HG02571 (cell line): ENCODE data around the gene SBF1.

Source experiments
- ATAC-seq: cut with Tn5 transposase; IDR thresholded peaks from one replicate; pipeline ENCODE4 v1.9.1; 2021; ENCODE audit warnings: mild to moderate bottlenecking, moderate library complexity; ENCODE audit not compliant: unreplicated experiment

The SBF1 gene

DNA sequence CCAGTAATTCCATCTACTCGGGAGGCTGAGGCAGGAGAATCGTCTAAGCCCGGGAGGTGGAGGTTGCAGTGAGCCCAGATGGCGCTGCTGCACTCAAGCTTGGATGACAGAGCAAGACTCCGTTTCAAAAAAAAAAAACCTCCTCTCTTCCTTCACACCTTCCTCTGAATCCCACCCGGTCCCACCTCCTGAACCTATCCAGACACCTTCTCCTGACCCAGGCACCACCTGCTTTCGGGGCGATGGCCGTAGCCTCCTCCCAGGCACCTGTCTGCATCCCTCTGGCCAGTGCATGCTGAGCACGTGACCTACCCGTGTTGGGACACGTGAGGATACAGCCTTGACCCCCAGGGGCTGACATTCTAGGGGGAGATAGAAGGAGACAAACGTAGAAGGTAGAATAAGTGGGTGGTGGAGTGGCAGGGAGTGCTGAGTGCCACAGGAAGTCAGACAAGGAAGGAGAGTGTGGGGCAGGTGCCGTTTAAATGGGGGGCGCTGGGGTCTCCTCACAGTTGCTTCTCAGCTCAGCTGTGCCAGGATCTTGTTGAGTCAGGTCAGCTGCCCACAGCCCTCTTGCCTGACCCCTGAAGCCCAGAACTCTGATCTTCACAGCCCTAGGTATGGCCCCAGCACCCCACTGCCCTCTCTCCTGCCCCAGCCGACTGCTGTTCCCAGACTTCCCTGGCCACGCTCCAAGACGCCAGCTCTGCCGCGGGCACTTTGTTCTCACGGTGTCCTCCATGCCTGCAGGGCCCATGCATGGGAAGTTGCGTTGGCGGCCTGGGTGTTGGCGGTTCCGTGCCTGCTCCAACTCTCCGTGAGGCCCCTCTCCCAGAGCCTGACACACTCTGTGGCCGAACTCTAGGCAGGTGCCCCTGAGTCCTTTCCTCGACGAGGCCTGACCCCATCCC, 10.6 kb upstream of the SBF1 start:
- no peak for ATAC-seq

DNA sequence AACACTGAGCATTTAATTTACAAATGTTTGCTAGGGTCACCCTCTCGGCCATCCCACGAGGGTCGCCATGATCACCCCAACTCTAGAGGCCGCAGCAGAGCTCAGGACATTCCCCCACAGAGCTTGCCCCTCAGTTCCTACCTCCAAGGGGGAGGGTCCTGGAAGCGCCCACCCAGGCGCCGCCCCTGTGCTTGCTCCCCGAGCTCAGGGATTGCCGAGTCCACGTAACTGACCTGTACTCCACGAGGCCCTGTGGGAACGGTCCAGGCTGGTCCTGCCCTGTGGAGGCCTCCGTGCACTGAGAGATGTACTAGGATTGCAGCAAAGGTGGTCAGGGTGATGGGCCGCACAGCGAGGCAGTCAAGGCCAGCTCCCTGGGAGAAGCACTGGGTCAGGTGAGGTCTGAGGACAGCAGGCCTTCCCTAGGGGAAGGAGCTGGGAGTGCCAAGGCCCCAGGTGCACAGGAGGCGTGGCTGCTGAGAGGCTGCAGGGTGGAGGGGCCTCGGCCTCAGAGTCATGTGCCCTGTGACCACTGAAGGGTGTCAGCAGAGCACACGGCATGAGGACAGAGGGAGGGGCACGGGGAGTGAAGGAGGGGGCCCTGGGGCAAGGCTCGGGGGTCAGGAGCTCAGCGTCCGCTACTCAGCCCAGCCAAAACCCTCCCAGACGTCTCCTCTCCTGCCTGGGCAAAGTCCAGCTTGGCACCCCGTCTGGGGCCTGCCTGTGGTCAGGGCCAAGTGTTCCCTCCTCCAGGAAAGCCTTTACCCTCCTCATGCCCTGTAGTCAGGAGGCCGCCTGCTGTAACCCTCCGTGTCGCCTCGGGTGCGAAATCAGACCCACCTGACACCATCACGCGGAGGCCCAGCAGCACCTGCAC, 9.4 kb upstream of the SBF1 start:
- no peak for ATAC-seq

DNA sequence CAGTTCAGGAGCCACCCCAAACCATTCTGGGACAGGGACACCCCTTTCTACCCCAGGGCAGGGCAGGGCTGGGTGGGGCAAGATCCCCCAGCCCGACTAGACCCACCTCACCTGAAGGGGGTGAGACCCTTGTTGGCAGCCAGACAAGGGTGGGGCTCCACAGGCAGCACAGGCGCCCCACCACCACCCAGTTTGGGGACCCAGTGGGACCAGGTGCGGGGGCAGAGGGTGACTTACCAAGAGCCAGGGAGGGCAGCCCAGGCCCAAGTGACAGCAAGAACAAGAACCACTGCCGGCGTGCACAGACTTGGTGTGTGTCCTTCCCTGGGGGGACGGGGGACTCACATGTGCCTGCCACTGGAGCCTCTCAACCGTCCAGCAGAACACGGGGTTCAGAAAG, 8.7 kb upstream of the SBF1 start:
- no peak for ATAC-seq

DNA sequence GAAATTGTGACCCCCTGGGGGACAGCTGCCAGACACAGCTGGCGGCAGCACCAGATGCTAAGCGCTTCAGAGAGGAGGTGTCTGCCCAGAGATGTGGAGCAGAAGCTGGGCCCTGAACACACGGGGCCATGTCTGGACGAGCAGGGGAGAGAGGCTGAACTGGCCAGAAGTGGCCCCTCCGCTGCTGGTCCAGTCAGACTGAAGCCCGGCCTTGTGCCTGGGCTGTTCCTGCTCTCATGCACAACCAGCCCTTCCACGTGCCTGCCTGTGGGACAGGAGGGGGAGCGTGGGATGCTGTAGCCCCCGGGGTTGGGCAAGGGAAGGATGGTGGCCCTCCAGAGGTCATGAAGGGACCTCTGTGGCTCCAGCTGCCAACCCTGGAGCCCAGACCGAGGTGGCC, 8.3 kb upstream of the SBF1 start:
- no peak for ATAC-seq

DNA sequence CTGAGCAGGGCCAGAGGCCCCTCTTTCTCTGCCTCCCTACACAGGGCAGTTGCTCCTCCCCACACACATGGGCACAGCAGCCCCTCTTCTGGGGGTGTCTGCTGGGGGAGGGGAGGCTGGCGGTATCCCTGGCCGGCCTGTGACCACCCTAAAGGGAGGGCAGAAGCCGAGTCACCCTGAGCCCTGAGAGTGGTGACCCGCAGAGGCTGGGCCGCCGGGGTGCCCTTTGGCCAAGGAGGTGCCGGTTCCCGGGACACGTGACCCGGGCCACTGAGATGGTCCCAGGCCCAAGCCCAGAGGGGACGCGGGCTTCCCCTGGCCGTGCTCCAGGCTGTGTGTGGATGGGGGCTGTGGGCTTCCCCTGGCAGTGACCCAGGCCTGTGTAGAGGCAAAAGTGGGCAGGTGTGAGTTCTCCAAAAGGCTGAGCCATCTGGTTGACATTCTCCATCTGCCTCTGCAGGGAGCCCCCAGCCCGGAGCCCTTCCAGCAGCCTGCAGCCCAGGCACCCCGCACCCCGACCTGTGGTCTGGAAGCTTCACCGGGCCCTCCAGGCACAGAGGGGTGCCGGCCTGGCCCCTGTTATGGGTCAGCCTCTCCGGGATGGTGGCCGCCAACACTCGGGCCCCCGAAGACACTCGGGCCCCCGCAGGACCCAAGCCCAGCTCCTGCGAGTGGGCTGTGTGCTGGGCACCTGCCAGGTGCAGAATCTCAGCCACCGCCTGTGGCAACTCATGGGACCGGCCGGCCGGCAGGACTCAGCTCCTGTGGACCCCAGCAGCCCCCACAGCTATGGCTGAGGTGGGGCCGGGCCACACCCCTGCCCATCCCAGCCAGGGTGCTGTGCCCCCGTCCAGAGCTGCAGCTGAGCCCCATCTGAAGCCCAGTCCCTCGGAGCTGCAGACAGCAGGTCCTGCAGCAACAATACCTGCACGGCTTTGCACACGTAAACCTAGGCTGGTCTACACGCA, 7.6 kb upstream of the SBF1 start:
- no peak for ATAC-seq

DNA sequence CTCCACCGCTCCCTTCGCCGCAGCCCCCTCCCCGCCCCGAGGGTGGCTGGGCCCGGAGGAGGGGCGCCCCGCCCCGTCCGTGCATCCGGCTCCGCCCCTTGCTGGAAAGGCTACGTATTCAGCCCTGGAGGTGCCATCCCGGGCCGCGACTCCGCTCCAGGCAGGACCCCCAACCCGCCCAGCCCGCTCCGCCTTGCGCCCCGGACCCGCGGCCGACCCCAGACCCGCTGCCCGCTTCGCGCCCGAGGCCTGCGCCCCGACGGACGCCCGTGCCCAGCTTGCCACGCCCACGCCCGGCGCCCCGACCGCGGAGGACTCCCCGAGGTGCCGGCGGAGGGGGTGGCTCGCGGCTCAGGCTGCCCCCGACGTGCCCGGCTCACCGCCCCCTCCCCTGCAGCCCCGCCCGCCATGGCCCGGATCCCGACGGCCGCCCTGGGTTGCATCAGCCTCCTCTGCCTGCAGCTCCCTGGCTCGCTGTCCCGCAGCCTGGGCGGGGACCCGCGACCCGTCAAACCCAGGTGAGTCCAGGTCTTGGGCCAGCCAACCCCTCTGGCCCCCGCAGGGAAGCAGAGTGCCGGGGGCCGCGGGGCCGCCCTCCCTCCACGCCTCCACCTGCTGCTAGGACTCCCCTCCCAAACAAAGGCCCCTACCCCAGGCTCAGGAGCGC, 6.7 kb upstream of the SBF1 start, which contains the start of gene ADM2:
Gene ADM2 (plus strand): TSS at position 104 of the 667 bp plus-strand sequence. CDS start 305 bp downstream, at position 409.
- no peak for ATAC-seq

DNA sequence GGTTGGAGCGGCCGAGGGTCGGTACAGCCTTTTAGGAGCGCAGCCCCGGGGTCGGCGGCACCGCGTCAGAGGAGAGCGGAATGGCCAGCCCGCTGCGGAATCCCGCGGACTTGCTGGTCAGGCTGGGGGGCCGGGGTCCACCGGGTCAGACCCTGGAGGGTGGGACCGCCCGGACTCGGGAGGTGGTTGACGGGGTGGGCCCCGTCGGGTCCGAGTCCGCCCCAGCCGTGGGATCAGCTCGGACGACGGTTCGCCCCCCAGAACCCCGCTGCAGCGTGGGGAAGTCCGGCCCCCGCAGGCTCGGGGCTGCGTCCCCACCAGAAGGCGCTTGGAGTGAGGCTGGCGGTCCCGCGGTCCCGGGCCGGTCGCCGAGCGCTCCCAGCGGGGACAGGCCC, 6.2 kb upstream of the SBF1 start:
- ATAC-seq: no peak

DNA sequence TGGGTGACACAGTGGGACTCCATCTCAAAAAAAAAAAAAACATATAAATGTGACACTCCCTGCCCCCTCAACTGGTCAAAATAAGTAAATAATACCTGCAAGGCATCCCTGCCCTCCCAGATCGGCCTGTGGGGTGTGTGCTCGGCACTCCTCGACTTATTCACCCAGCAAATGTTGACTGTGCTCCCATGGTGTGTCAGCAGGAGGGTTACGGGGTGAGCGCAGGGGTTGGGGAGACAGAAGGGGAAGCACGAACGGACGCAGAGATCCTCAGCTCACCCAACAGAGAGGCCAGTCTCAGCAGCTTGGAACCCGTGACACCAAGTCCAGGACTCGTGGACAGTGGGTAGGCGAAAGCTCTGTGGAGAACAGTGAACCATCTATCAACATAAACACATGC, 4.9 kb upstream of the SBF1 start:
- no peak for ATAC-seq

DNA sequence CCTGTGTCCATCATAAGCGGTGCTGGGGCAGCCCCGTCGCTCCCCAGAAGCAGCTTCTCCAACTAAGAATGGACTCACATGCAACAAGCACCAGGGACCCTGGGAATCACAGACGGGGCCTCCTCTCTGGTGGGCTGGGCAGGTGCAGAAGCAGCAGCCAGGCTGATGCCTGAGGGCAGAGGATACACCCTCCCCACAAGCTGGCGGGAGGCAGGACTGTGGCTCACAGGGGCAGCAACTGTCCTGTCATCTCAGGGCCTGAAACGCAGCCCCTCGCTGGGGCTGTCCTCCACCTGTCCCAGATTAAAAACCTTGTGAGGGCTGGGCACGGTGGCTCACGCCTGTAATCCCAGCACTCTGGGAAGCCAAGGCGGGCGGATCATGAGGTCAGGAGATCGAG, 3.1 kb upstream of the SBF1 start:
- no peak for ATAC-seq

DNA sequence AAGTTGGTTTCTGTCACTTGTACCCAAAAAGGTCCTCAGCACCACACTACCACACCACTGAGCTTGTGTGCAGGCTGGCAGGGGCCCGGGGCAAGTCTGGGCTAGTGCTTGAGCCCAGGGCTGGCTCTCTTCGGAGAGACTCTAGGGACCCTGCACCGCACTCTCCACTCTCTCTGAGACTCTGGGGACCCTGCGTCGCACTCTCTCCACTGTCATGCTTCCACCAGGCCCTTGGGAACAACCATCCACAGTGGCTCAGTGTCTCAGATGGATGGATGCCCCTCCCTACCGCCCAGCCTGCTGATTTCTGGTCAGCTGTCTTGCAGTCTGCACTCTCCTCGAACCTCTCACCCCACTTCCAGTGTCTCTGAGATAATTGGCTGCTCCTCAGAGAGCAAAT, 2.0 kb upstream of the SBF1 start:
- no peak for ATAC-seq

DNA sequence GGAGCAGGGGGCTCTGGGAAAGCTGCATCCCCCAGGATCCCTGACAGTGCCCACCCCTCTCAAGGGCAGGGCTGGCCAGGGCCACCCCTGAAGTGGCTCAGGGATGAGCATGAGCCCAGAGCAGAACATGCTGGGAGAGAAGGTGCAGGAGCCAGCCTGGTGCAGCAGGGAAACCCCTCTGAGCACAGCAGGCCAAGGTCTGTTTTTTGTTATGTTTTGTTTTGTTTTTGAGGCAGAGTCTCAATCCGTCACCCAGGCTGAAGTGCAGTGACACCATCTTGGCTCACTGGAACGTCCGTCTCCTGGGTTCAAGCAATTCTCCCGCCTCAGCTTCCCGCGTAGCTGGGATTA, 792 bp upstream of the SBF1 start:
- ATAC-seq: no peak

DNA sequence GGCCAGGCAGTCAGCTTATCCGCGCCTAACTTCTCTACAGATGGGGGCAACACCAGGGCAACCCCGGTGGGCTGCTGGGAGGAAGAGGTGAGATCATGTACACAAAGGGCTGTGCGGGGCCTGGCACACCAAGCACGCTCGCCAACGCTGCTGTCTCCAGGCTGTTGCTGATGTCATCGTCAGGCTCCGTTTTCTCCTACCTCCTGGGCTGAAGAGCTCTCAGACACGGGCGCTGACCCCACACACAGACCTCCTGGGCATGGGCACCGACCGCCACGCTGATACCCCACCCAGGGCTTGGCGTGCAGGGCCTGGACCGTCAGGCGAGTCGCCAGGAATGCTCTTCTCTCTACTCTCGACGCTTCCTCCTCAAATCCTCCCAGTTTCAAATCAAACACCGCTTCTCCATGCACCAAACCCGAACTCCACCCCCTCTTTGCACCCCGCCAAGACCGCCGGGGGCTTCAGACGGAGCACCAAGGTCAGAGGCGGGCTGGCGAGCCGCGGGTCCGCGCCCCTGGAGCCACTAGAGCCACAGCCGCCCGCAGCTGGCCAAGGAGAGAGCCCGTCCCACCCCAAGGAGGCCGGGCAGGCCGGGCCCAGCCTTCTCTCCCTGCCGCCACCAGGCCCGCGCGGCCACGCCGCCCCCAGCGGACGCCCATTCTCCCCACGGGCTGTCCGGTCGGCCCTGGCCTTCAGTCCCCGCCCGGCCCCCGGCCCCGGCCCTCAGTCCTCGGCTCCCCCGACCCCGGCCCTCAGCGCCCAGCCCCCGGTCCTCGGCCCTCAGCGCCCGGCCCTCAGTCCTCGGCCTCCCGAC, 772 bp downstream of the SBF1 start:
- ATAC-seq: no peak

DNA sequence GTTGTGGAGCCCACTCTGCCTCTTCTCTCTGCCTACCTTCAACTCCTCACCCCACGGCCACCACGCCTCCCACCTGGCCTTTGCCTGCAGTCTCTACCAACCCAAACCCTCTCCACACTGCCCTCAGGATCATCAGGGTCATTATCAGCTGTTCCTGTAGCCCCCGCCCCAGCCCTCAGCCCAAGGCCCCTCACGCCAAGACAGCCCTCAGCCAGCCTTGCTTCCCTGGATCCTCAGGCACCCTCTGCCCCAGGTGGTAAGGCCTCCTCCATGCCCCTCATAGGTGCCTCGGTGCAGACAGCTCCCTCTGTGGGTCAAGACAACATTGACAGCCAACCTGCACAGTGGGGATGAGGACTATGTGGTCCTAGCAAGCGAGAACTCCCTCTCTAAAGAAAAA, 1.7 kb downstream of the SBF1 start:
- no peak for ATAC-seq

DNA sequence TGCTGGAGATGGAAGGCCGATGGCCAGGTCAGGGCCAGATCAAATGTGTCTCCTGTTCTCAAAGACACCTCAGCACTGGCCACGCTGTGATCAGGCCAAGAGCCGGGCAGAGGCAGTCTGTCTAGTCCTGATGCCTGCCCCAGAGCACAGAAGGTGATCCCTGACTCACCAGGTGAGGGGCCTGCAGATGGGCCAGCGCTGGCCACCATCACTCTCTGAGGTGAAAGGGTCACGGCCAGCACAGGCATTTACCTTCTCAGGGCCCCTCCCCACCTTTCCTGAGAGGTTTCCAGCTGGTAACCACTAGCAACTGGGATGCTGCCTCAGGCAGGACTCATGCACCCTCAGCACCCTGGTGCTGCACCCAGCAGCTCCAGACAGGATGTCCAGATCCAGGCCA, 2.9 kb downstream of the SBF1 start:
- no peak for ATAC-seq

DNA sequence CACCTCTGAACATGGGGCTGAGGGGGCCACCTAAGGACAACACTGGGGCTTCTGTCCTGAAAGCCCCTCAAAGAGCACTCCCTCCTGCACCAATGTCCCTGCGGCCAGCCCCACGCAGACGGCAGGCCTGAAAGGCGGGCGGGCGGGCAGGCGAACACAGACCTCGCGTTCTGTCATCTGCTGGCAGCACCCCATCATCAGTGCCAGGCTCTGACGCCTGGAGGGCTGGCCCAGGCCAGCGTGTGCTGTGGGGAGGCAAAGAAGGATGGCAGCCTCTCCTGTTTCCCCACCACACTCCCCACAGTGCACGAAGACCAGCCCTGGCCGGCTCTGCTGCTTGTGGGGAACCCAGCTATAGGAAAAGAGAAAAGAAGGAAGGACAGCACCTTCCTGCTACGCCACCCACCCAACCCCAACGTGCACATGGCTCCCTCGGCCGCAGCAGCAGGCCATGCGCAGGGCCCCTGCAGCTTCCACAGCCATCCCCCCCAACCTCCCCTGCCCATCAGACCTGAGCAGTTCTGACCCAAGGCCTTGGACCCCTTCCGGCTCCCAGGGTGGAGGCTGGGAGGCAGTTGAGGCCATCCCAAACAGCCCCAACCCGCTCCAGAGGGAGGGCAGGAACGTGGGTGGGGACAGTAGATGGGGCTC, 3.5 kb downstream of the SBF1 start:
- no peak for ATAC-seq

DNA sequence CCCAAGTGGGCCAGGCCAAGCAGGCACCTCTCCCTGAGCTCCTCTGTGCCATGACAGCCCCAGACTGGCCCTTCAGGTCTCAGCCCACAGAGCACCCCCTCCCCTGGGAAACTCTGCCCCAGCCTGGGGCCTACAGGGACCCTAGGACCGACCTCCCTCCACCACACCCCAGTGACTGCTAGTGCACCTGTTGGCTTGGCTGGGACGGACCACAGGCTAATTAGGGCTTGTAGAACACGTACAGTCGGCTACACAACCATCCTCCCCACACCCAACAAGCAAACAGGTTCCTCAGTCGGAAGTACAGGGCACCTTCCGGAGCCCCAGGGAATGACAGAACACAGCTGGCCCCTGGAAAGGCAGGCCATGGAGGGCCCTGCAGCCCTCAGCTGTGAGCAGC, 4.3 kb downstream of the SBF1 start:
- no peak for ATAC-seq

DNA sequence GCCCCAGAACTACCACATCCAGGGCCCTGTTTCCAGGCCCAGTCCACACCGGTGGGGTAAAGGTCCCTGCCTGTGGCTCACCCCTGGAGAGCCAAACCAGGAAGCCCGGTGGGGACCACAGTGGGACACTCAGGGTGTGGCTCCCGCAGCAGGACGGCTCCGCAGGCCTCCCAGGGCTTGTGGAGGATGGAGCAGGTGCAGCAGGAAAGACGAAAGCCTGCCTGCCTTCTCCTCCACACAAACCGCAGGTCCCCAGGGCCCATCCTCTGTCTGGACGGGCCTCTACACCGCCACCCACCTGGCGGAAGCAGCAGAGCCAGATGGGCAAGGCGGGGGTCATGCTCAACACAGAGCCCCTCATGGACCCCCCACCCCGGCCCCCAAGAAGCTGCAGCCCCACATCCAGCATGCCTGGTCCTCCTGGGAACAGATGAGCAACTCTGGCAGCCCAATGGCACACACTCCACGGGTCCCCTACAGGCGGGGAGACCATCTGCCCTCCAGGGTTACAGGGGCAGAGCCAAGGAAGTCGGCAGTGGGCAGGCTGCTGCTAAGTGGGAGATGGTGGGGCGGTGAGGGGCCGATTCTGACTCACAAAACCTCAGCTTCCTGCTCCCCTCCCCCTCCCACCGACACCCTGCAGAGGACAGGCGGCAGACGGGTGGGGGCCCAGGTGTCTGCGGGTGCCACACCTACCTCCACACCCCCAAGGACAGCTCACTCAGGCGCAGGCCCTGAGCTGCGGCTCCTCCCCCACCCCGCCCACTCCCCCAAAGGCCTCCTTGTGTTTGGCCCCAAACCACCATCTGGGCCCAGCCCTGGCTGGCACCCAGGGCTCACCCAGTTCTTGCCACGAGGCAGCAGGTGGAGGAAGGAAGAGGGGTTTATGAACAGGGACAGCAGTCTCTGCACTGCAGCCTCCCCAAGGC, 5.2 kb downstream of the SBF1 start:
- peak; percentile 42 for ATAC-seq

DNA sequence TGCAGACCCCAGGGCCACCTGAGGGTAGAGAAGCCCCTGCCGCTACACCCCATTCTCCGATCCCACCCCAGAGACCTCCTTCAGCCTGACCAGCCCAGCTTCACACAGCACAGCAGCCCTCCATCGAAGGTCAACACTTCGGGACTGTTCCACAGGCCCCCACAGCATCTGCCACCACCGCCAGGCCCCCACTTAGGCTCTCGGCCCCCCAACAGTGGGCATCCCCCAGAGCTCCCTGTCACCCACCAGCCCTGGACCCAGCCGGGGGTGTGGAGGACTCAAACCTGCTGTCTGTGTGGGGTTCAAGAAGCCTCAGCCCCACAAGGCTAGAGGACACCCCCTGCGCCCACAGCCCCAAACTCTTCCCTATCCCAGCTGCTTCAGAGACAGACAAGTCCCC, 6.2 kb downstream of the SBF1 start:
- ATAC-seq: no peak
